GM12878 (cell line): ENCODE results near the gene VSTM4. TPM values are rescaled to one million over a fixed set of nuclear protein-coding genes. Genes with fewer than 3 reads are reported as not detected.

Experiments used
- ATAC-seq: fragments of 200-7000 bp; cut with Tn5 transposase; 3 replicates; pipeline ENCODE4 v1.9.1; 2020; ENCODE audit warnings: mild to moderate bottlenecking, moderate library complexity
- BruUV-seq: library from RNA; stranded (reverse); fragments of 400-500 nt; replicated peaks from 2 replicates; lab custom pipeline; 2021; lab: Mats Ljungman, UMichigan
- CTCF ChIA-PET: fragments of 300-600 bp; sonication (Branson Sonifier 250); formaldehyde crosslinking; extraction: SDS; loops from one replicate; lab custom pipeline; 2021; ENCODE audit warnings: inconsistent platforms; lab: Yijun Ruan, JAX
- POLR2A ChIA-PET: fragments of 350-600 bp; formaldehyde crosslinking; extraction: SDS; loops from one replicate; lab custom pipeline; 2021; ENCODE audit warnings: inconsistent platforms; lab: Charles Lee
- RAD21 ChIA-PET: fragments of 300-600 bp; sonication (Branson Sonifier 250); formaldehyde crosslinking; loops from one replicate; lab custom pipeline; 2023; ENCODE audit warnings: antibody characterized with exemption; ENCODE audit not compliant: unreplicated experiment; lab: Charles Lee
- SMC1A ChIA-PET: fragments of 300-600 bp; sonication (Branson Sonifier 250); formaldehyde crosslinking; loops from one replicate; lab custom pipeline; 2023; ENCODE audit not compliant: unreplicated experiment, uncharacterized antibody; lab: Charles Lee
- DNase-seq: peaks from one replicate; pipeline ENCODE4 v3.0.0-alpha.2; 2011; ENCODE audit warnings: low read depth, low spot score
- FAIRE-seq: peaks from 3 replicates; lab custom pipeline; 2011; peaks lifted over from hg19 to GRCh38; lab: Jason Lieb, UNC
- H2AFZ ChIP-seq: 2 replicates; pipeline ENCODE4 v1.6.0; 2011; ENCODE audit warnings: low read depth, low read length, control low read depth; ENCODE audit not compliant: control insufficient read depth
- H3K27ac ChIP-seq: 2 replicates; pipeline ENCODE4 v1.5.1; 2011; ENCODE audit warnings: control low read depth; ENCODE audit not compliant: control insufficient read depth, insufficient read depth
- H3K27me3 ChIP-seq, 2 experiments: replicated peaks in 1 of 2; 2 replicates each; pipeline versions ENCODE4 v1.6.0 to v1.6.1; 2011; ENCODE audit warnings: low read length in 1 of 2; ENCODE audit not compliant: control insufficient read depth in 2 of 2, insufficient read depth in 2 of 2
- H3K36me3 ChIP-seq, 2 experiments: 2 replicates each; pipeline ENCODE4 v1.5.1; 2011; ENCODE audit warnings: low read length in 1 of 2; ENCODE audit not compliant: control insufficient read depth in 2 of 2, insufficient read depth in 2 of 2
- H3K4me1 ChIP-seq: 2 replicates; pipeline ENCODE4 v1.6.1; 2011; ENCODE audit warnings: mild to moderate bottlenecking, low read length, moderate library complexity, mixed read lengths; ENCODE audit not compliant: control insufficient read depth, insufficient read depth
- H3K4me2 ChIP-seq: 2 replicates; pipeline ENCODE4 v1.6.0; 2011; ENCODE audit warnings: control low read depth; ENCODE audit not compliant: control insufficient read depth, insufficient read depth
- H3K4me3 ChIP-seq: fragments of 200-600 bp; sonication (generic); 2 replicates; pipeline ENCODE4 v1.5.1; 2016
- H3K79me2 ChIP-seq: 2 replicates; pipeline ENCODE4 v1.6.0; 2011; ENCODE audit warnings: low read length; ENCODE audit not compliant: control insufficient read depth, insufficient read depth
- H3K9ac ChIP-seq: 2 replicates; pipeline ENCODE4 v1.8.0; 2011; ENCODE audit warnings: low read length, control low read depth, mixed read lengths; ENCODE audit not compliant: control insufficient read depth, insufficient read depth
- H3K9me3 ChIP-seq: replicated peaks from 3 replicates; pipeline ENCODE4 v1.5.1; 2011; ENCODE audit warnings: mild to moderate bottlenecking, low read length; ENCODE audit not compliant: control insufficient read depth, insufficient read depth
- H4K20me1 ChIP-seq: 2 replicates; pipeline ENCODE4 v1.6.0; 2011; ENCODE audit not compliant: control insufficient read depth, insufficient read depth
- ASH2L ChIP-seq: fragments of 300-600, 200-600 bp; sonication (generic); IDR thresholded peaks from 2 replicates; pipeline ENCODE4 v1.6.1; 2017; ENCODE audit warnings: low read depth, mild to moderate bottlenecking, borderline replicate concordance
- CBX5 ChIP-seq: sonication (generic); IDR thresholded peaks from 2 replicates; pipeline ENCODE4 v1.6.1; 2016; ENCODE audit warnings: low read depth, moderate library complexity, mild to moderate bottlenecking, inconsistent platforms
- CREB1 ChIP-seq: IDR thresholded peaks from 2 replicates; pipeline ENCODE4 v1.6.1; 2012; ENCODE audit warnings: low read depth, mild to moderate bottlenecking, inconsistent platforms
- ETV6 ChIP-seq, 2 experiments: fragments of 450-650 bp in 1 of 2; IDR thresholded peaks in 1 of 2; conservative IDR thresholded peaks in 1 of 2; 2 replicates each; pipeline ENCODE4 v1.6.1; 2014; ENCODE audit warnings: antibody characterized with exemption in 1 of 2, borderline replicate concordance in 1 of 2, low read depth in 1 of 2, mild to moderate bottlenecking in 1 of 2, moderate library complexity in 1 of 2
- IKZF1 ChIP-seq: fragments of 450-650 bp; conservative IDR thresholded peaks from 2 replicates; pipeline ENCODE4 v1.6.1; 2017; ENCODE audit warnings: antibody characterized with exemption, mild to moderate bottlenecking
- IKZF2 ChIP-seq, 2 experiments: fragments of 450-650 bp; IDR thresholded peaks; 2 replicates each; pipeline ENCODE4 v1.6.1; 2017; ENCODE audit warnings: mild to moderate bottlenecking in 2 of 2, moderate library complexity in 2 of 2
- MYB ChIP-seq: fragments of 150-350 bp; IDR thresholded peaks from 2 replicates; pipeline ENCODE4 v1.6.1; 2014; ENCODE audit warnings: mild to moderate bottlenecking, low read depth, low read length, borderline replicate concordance
- NBN ChIP-seq: fragments of 450-650 bp; IDR thresholded peaks from 2 replicates; pipeline ENCODE4 v1.6.1; 2016
- NKRF ChIP-seq: fragments of 450-650 bp; conservative IDR thresholded peaks from 2 replicates; pipeline ENCODE4 v1.6.1; 2017; ENCODE audit warnings: mild to moderate bottlenecking, moderate library complexity
- RELA ChIP-seq: fragments of 450-650 bp; IDR thresholded peaks from 2 replicates; pipeline ENCODE4 v1.8.0; 2014; ENCODE audit warnings: borderline replicate concordance; ENCODE audit not compliant: partially characterized antibody
- SIN3A ChIP-seq: IDR thresholded peaks from 2 replicates; pipeline ENCODE4 v1.6.1; 2012; ENCODE audit warnings: low read depth, low read length, improper control_type of control experiment
- SMAD5 ChIP-seq: IDR thresholded peaks from 2 replicates; pipeline ENCODE4 v1.6.1; 2016; ENCODE audit warnings: antibody characterized with exemption, low read depth
- SP1 ChIP-seq: IDR thresholded peaks from one replicate; pipeline ENCODE4 v1.6.1; 2011; ENCODE audit warnings: low read depth, low read length
- SUPT20H ChIP-seq: IDR thresholded peaks from 2 replicates; pipeline ENCODE4 v1.6.1; 2011; ENCODE audit warnings: low read depth, mild to moderate bottlenecking, low read length, moderate library complexity, borderline replicate concordance; ENCODE audit not compliant: control insufficient read depth
- TARDBP ChIP-seq: IDR thresholded peaks from 2 replicates; pipeline ENCODE4 v1.6.1; 2016; ENCODE audit warnings: borderline replicate concordance
- TBL1XR1 ChIP-seq: IDR thresholded peaks from 2 replicates; pipeline ENCODE4 v1.6.1; 2012; ENCODE audit warnings: low read depth, low read length, improper control_type of control experiment
- USF2 ChIP-seq: IDR thresholded peaks from 2 replicates; pipeline ENCODE4 v1.6.1; 2011; ENCODE audit warnings: low read depth, low read length, improper control_type of control experiment, borderline replicate concordance
- WRNIP1 ChIP-seq: IDR thresholded peaks from 2 replicates; pipeline ENCODE4 v1.6.1; 2011; ENCODE audit warnings: low read depth, low read length, improper control_type of control experiment, borderline replicate concordance
- ZBED1 ChIP-seq: IDR thresholded peaks from 2 replicates; pipeline ENCODE4 v1.6.1; 2016; ENCODE audit warnings: borderline replicate concordance
- WGBS: methylation state at CpG from one replicate; pipeline ENCODE4 v1.1.6; 2016; ENCODE audit warnings: low lambda C conversion rate; ENCODE audit not compliant: insufficient replicate concordance, insufficient coverage; ENCODE audit errors: missing lambda C conversion rate; 5-methylcytosine and 5-hydroxymethylcytosine counted together
- in situ Hi-C: fragments of 300-500 bp; cut with MboI; formaldehyde crosslinking; loops from 9 replicates; pipeline ENCODE4 v1.14.3; 2018; ENCODE audit warnings: mixed read lengths
- intact Hi-C: fragments of 100-400 bp; cut with micrococcal nuclease; formaldehyde crosslinking; loops from one replicate; pipeline ENCODE4 v1.14.2; 2022; ENCODE audit not compliant: unreplicated experiment
- polyA plus RNA-seq, 11 experiments: library from polyadenylated mRNA; depleted of rRNA in 4 of 11; unstranded in 6 of 11; stranded (reverse) in 5 of 11; fragments of >200 nt; fragmentation: Nextera tagmentation in 4 of 11; fragmentation: Illumina TruSeq in 1 of 11; extraction: Ambion mirVana in 4 of 11; extraction: Trizol in 1 of 11; gene quantifications; 1 replicate in 1 of 11; 2 replicates in 10 of 11; pipeline versions ENCODE4 v1.2.1 to v1.2.3, GENCODE V29; 2011 to 2016; ENCODE audit warnings: inconsistent platforms in 2 of 11, missing spikeins in 2 of 11, low read depth in 1 of 11
- total RNA-seq, 4 experiments: library from RNA; depleted of rRNA in 3 of 4; stranded (reverse); fragments of >200 nt in 3 of 4; fragmentation: Illumina TruSeq in 1 of 4; extraction: Trizol in 1 of 4; gene quantifications; 2 replicates each; pipeline versions ENCODE4 v1.2.1 to v1.2.3, GENCODE V29; 2013 to 2021

VSTM4 gene
- total and polyA plus RNA-seq, 10 of the 15 experiments (the other 5 are each of a cell fraction or from before 2014, with no cell fraction given): 0.01 to 0.14 (median 0.02) TPM; not detected in 7

GRCh38 chr10:49011756-49012155 is 103.6 kb downstream of the VSTM4 start (continued):
- TF ChIP-seq IKZF2 (IDR thresholded peaks at IDR 0.05) (no peak), IKZF1 (no peak), SIN3A (no peak), ZBED1 (no peak), SP1 (no peak), SMAD5 (no peak), MYB (no peak), ASH2L (no peak), TBL1XR1 (no peak), TARDBP (no peak)

GRCh38 chr10:49010865-49011264 is 104.5 kb downstream of the VSTM4 start:
- ChIA-PET CTCF (no interaction called here), POLR2A (no interaction called here)
- WGBS: 40% methylated on average over 4 of the region's 4 CpGs
- in situ Hi-C loops: no loop called here
- Histone ChIP-seq H3K4me2 (no peak overlapping the region), H3K27ac (no peak overlapping the region), H3K27me3 (no peaks in the 10 kb centered on the region), H3K9ac (no peak overlapping the region), H3K79me2 (no peaks in the 10 kb centered on the region)
- ATAC-seq: no peak
- intact Hi-C loops: no loop called here
- TF ChIP-seq NKRF: no peak
- TF ChIP-seq WRNIP1: no peak
- no peak for TF ChIP-seq CBX5
- no peak for TF ChIP-seq NBN
- no peak for TF ChIP-seq ETV6 (conservative IDR thresholded peaks at IDR 0.05 in 1 of 2, IDR thresholded peaks at IDR 0.05 in 1 of 2; ENCODE audit: borderline replicate concordance in 1 of 2, low read depth in 1 of 2)
- TF ChIP-seq IKZF1: no peak
- no peak for TF ChIP-seq SUPT20H
- no peak for TF ChIP-seq CREB1
- TF ChIP-seq USF2: no peak
- no peak for TF ChIP-seq RELA
- TF ChIP-seq, all 136 proteins: peak for 0
- Histone ChIP-seq H2AFZ (no peak overlapping the region), H4K20me1 (no peaks in the 10 kb centered on the region; the same call in 1 of the 2 replicates), H3K36me3 (no peaks in the 10 kb centered on the region), H3K9me3 (no peaks in the 10 kb centered on the region), H3K4me3 (no peak overlapping the region), H3K4me1 (no peaks in the 10 kb centered on the region)
- RAD21 ChIA-PET: interaction anchor here (1.0 kb wide), 1 partner anchor 70 kb away, joined by 3 read pairs; no protein-coding TSS in a partner anchor
- no TSS peak for BruUV-seq
- SMC1A ChIA-PET: interaction anchor here (0.7 kb wide), 1 partner anchor 207 kb away, joined by 3 read pairs; no protein-coding TSS in a partner anchor
- no peak for DNase-seq
- no peak for FAIRE-seq
